GM19023 (cell line): ENCODE data around the gene PDSS2.
A peak's percentile ranks its signal among the peaks of the same experiment; 100 is the strongest.
"Not testable (repeated sequence)": the region's sequence is repeated elsewhere in the genome, so short reads cannot be mapped to it uniquely, and the experiment has no call there.

Source experiments
- ATAC-seq: cut with Tn5 transposase; IDR thresholded peaks from one replicate; pipeline ENCODE4 v1.9.1; 2021; ENCODE audit warnings: mild to moderate bottlenecking, moderate library complexity; ENCODE audit not compliant: unreplicated experiment

The PDSS2 gene

DNA sequence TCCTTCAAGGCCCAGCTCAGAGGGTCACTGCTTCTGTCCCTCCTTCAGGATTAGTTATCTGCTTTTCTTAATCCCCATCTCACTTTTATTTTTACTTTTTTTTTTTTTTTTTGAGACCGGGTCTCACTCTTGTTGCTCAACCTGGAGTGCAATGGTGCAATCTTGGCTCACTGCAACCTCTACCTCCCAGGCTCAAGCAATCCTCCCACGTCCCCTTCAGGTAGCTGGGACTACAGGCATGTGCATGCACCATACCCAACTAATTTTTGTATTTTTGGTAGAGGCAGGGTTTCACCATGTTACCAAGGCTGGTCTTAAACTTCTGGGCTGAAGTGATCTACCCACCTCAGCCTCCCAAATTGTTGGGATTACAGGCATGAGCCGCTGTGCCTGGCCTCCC lies 16.5 kb upstream of the PDSS2 start:
- ATAC-seq, result not testable (repeated sequence)

DNA sequence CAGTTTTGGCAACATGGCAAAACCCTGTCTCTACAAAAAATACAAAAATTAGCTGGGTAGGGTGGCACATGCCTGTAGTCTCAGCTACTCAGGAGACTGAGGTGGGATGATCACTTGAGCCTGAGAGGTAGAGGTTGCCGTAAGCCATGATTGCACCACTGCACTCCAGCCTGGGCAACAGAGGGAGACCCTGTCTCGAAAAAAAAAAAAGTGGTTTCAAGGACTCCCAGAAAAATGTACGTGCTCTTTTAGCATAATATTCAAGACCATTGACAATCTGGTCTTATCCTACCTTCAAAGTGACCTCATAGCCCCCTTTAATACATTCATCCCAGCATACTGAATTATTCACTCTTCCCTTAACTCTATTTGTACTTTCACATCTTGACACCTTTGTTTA lies 16.0 kb upstream of the PDSS2 start:
- not testable (repeated sequence) for ATAC-seq

DNA sequence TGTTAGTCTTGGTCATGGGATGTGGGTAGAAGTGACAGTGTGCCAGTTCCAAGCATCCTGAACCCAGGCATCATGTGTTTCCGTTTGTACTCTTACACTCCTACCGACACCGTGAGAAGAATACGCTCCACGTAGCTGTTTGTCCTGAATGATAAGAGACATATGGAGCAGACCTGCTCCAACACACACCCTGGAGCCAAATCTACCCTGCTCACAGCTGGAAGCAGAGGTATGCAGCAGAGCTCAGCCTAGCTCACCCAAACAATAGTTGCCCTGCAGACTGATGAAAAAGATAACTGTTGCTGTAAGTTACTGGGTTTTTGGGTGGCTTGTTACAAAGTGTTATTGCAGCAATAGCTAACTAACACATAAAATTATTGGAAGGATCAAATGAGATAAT lies 14.3 kb upstream of the PDSS2 start:
- no peak for ATAC-seq

DNA sequence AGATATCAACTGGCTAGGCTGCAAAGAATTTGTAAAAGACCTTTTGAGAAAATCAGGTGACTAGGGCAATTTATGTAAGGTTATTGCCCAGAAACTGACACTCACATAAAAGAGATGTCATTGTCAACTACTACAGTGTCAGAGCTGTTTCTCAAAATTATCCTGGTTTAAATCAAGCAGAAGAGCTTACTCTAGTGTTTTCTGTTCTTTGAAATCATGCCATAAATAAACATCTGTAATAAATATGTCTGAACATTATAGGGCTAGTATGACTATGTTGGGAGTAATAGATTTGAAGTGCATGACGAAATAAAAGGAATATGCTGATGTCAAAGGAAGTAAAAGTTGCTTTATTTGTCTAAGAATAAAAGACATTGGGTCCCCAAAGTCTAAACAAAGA lies 11.0 kb upstream of the PDSS2 start:
- no peak for ATAC-seq

DNA sequence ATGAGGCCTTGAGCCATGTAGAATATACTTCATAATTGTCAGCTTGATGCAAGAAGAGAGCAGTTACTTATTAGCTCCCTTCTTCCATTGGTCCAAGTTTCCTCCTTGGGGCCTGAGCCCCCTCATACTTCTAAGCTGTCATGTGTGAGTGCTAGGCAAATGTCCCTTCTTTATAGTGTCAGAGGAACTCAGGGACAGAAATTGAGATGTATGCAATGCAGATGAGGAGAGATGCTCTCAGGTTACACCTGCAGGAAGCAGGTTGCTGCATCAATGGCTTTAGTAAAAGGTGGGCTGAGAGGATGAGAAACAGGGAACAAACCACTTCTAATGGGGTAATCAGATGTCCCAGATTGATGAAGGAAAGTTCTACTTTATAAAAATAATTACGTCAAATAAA lies 6.7 kb upstream of the PDSS2 start:
- no peak for ATAC-seq

DNA sequence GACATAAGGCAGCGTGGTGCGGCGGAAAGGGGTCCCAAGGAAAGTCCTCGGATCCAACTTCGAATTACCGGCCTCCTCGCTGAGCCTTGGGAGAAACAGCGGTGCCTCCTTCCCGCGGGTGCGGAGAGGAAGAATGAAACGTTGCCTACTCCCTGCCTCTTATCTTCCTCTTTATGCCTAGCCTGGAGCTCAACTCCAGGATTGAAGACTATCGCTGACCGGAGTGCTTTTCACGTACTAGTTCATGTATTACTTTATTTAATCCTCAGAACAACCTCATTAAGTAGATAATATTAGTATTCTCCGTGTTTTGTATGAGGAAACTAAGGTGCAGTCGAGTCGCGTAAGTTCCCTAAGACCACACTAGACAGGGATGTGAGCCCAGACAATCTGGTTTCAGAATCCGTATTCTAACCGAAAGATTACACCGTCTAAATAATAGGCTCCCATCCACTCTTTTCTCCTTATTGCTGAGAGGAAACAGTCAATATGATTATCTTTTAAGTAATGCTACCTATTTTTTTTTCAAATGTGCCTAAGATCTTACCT lies 793 bp upstream of the PDSS2 start:
- ATAC-seq, result no peak

DNA sequence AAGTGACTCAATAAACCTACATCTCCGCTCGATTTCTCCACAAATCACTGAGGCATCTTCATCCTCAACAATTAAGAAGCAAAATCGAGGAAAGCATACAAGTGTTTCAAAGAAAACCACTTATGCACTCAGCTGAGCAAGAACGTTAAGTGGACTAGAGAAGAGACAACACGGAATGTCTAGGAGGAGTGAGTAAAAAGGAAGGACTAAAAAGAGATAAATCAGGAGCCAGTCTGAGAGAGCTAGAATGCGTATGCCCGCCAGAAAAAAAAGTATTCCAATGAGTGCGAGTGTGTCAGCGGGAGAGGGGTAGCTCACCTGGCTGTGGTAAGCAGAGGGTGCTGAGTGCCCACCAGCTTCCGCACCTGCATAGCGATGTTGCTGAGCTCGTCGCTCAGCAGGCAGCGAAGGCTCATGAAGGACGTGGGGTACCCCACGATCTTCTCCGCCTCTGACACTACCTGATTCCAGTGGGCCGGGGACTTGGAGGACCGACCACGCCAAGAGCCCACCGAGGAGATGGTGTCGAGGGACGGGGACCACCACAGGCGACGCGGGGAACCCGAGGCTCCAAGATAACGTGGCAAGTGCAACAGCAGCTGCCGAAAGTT lies 587 bp downstream of the PDSS2 start:
- peak; percentile 10 for ATAC-seq

DNA sequence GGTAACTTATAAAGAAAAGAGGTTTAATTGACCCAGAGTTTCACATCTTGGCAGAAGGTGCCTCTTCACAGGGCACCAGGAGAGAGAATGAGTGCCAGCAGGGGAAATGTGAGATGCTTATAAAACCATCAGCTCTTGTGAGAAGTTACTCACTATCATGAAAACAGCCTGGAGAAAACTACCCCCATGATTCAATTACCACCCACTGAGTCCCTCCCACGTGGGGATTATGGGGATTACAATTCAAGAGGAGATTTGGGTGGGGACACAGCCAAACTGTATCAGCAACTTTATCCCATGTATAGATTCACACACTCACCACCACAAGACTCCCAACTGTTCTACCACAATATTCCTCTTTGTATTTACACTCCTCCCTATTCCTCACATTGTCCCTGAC lies 10.6 kb downstream of the PDSS2 start:
- no peak for ATAC-seq

DNA sequence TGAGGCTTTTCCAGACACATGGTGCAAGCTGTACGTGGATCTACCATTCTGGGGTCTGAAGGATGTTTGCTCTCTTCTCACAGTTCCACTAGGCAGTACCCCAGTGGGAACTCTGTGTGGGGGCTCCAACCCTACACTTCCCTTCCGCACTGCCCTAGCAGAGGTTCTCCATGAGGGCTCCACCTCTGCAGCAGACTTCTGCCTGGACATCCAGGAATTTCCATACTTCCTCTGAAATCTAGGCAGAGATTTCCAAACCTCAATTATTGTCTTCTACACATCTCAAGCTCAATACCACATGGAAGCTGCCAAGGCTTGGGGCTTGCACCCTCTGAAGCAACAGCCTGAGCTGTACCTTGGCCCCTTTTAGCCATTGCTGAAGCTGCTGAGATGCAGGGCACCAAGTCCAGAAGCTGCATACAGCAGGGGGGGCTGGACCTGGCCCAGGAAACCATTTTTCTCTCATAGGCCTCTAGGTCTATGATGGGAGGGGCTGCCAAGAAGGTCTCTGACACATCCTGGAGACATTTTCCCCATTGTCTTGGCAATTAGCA lies 11.6 kb downstream of the PDSS2 start:
- ATAC-seq, result no peak

DNA sequence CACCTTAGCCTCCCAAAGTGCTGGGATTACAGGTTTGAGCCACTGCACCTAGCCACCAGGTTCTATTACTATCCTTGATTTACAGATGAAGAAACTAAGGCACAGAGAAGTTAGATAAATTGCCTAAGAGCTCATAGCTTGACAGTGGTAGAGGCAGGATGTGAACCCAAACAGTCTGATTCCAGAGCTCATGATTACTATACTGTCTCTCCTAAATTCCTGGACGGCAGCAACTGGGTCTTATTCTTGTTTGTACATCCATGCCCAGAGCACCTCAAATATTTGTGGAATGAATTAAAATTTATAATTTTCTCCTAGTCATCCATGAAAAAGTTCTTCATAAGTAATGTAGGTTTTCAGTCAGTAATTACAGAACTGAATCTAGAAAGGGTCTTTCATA lies 15.1 kb downstream of the PDSS2 start:
- ATAC-seq, result no peak

DNA sequence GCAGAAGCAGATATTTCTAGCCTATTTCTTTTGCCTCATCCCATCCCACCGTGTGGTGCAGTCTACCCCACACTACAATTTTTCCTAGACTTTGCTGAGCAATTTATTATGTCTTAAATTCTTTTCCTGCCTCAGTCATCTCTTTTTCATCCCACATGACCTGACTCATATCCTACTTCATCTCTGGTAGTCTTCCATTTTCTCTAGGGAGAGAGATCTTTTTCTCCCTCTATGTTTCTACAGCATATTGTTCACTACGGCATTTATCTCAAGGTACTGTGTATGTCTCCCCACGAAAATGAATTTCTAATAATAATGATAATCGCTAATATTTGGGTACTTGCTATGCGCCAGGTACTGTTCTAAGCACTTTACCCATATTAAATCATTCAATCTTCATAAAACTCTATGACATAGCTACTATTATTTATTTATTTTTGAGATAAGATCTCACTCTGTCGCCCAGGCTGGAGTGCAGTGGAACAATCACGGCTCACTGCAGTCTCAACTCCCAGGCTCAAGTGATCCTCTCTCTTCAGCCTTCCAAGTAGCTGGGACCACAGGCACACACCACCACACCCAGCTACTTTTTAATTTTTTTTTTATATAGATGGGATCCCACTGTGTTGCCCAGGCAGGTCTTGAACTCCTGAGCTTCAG lies 15.6 kb downstream of the PDSS2 start:
- ATAC-seq, result no peak

DNA sequence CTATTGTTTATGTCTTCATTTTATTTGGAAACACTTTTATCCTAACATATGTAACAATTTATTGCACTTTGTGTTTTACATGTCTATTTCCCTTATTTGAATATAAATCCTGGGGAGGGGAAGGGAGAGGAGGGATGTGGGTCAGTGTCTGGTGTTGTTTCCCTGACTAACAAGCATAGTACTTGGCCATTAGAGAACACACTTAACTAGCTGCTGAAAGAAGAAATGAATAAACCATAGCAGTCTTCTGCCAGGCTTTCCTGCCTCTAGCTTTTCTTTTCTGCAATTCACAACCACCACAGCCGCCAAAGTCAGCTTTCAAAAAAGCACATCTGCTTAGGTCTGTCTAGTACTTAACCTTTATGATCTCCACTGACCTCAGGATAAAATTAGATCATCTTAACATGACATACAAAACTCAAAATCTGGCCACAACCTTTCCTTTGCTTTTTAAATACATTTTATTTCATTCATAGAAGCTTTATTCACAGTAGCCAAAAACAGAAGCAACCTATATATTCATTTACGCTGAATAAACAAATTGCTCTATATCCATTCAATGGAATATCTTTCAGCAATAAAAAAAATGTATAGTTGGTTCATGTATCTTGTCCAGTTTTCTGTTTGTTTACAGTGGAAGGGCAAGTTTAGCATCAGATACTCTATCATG lies 16.3 kb downstream of the PDSS2 start:
- no peak for ATAC-seq

DNA sequence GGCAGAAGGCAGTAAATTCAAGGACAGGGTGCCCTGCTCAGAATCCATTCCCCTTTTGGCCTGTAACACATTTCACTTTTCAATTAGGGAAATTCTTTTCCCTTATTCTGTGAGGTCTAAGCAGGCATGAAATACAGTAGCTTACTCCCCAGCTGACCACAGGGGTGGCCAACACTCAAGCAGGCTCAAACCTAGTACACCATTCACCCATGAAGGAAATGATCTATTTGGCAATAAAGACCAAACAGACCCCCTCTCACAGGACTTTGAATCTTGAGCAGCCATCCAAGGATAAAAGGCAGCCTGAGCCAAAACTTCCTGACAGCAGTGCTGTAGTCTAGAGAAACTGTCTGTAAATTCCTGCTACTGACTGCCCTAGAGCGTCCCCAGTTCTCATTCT lies 17.7 kb downstream of the PDSS2 start:
- no peak for ATAC-seq

DNA sequence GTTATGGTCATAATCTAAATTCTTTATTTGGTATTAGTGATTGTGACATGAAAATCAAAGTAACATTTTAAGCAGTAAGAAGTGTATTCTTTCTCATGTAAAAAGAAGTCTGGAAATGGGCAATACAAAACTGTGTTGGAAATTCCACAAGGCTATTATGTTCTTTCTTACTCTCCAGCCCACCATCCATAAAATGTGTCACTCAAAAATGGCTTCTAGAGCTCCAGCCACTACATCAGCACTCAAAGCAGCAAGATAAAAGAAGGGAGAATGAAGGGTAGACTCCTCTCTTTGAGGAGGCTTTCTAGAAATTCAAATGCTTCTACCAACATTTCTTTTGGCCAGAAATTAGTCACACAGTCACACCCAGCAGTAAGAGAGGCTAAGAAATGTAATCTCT lies 18.4 kb downstream of the PDSS2 start:
- no peak for ATAC-seq

DNA sequence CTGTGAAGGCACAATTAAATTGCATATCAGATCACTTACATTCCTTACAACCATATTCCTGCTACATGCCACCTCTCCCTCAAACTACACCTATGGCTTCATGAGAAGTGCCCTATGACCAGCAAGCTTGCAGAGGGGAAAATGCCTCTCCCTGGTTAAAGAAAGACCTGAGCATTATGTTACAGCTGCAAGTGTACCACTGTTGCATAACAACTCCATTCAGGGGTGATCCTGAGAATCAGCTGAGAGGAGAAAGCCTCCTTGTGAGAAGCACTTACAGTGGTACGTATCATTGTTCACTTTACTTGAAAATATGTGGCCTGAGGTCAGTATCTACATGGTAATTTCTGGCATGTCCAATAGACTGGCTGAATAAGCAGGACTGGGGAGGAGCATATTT lies 20.0 kb downstream of the PDSS2 start:
- ATAC-seq, result no peak

DNA sequence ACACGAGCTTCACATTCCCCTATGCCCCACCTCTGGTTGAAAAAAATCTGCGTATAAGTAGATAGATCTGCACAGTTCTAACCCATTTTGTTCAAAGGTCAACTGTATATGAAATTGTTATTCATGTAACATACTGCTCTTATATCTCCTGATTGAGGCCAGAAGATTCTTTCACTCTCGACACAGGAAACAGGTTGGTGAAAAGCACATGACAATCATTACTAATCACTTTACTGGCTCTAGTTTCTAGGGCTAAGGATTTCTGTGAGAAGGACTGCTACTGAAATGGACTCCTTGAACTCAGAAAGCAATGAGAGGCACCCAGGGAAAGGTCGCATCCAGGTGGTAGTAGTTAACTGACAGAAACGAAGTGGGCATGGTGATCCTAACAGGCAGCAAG lies 21.7 kb downstream of the PDSS2 start:
- no peak for ATAC-seq

DNA sequence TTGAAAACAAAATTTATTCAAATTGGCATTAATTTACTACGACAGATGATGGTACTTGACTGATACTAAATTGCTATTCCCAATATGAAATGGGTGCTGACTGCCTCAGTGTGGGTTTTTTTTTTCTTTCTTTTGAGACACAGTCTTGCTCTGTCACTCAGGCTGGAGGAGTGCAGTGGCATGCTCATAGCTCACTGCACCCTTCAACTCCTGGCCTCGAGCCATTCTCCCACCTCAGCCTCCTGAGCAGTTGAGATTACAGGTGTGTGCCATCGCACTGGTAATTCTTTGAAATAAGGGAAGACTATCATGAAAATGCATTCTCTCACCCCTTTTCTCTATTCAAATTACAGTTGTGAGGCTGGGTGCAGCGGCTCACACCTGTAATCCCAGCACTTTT lies 22.5 kb downstream of the PDSS2 start:
- ATAC-seq, result no peak

DNA sequence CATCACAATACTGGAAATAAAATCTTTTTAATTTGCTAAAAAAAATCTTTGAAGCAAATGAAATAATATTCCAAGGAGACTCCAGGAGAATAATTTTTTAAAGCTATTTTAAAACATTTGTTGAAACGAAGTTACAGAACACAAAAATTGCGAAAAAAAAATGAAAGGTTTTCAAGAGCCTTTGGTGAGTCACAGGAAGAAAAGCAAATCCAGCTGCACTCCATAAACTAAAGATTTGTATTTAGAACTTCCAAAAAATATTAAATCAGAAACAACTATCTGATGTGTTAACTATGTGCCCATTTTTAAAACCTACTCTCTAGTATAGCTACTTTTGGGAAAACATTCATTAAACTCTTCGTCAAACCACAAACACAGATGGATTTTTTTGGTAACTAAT lies 23.6 kb downstream of the PDSS2 start:
- no peak for ATAC-seq

DNA sequence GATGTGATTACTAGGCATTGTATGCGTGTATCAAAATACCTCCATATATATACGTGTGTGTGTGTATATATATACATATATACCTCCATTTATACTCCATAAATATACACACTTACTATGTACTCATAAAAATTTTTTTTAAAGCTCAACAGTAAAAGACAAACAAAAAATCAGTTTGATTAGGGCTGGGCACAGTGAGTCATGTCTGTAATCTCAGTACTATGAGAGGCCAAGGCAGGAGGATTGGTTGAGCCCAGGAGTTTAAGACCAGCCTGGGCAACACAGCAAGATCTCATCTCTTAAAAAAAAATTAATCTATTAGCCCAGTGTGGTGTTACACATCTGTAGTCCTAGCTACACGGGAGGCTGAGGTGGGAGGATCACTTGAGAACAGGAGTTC lies 24.6 kb downstream of the PDSS2 start:
- no peak for ATAC-seq

DNA sequence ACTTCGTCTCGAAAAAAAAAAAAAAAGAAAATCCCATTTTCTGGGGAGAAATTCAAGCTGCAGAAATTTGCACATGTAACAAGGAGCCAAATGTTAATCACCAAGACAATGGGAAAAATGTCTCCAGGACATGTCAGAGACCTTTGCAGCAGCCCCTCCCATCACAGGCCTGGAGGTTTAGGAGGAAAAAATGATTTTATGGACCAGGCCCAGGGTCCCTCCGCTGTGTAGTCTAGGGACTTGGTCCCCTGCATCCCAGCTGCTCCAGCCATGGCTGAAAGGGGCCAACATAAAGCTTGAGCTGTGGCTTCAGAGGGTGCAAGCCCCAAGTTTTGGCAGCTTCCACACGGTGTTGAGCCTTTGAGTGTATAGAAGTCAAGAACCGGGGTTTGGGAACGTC lies 33.4 kb downstream of the PDSS2 start:
- ATAC-seq, result not testable (repeated sequence)

DNA sequence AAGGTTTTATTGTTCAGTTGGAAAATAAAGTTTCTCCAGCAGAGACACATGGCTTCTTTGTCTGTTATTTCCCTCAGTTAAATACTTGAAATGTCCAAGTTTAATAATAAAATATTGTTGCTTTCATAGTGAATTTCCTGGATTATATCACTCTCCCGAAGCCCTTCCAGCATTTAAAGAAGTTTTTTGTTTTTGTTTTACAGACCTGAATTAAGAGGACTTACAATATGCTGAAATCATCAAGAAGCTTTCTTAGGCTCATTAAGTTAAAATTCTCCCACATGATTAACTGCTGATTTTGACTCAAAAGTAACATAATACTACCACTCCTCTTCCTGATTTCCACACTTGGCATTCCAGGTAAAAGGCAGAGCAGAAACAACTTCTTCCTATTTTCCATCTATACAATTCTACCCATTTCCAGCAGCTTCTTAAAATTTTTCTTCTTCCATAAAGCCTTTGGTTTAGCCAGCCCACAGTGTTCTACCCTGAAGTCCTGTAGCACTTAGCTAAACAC lies 35.8 kb downstream of the PDSS2 start:
- no peak for ATAC-seq
